Endothelial cell of umbilical vein (primary cell): ENCODE results near the gene C5orf15. TPM values are rescaled to one million over a fixed set of nuclear protein-coding genes. Genes with fewer than 3 reads are reported as not detected.

Experiments
- BruUV-seq: library from RNA; stranded (reverse); fragments of 400-500 nt; replicated peaks from 2 replicates; lab custom pipeline; 2021; lab: Mats Ljungman, UMichigan
- CTCF ChIA-PET: fragments of 300-600, 350-600 bp; sonication (Branson Sonifier 250); formaldehyde crosslinking; loops from one replicate; lab custom pipeline; 2021; ENCODE audit warnings: antibody characterized with exemption, inconsistent platforms; lab: Charles Lee
- POLR2A ChIA-PET: fragments of 300-600, 350-600 bp; sonication (Branson Sonifier 250); formaldehyde crosslinking; loops from one replicate; lab custom pipeline; 2021; ENCODE audit warnings: antibody characterized with exemption, inconsistent platforms; lab: Charles Lee
- DNase-seq: peaks from one replicate; pipeline ENCODE4 v3.0.0-alpha.2; 2011; ENCODE audit warnings: low read depth, low spot score
- FAIRE-seq: peaks from 2 replicates; lab custom pipeline; 2011; peaks lifted over from hg19 to GRCh38; lab: Jason Lieb, UNC
- H2AFZ ChIP-seq: 2 replicates; pipeline ENCODE4 v1.6.0; 2012; ENCODE audit warnings: low read depth, low read length, control low read depth, inconsistent platforms
- H3K27ac ChIP-seq: 2 replicates; pipeline ENCODE4 v1.5.1; 2011; ENCODE audit warnings: low read depth, mild to moderate bottlenecking, control low read depth, low read length, moderate library complexity; ENCODE audit not compliant: insufficient read depth
- H3K27me3 ChIP-seq, 2 experiments: 2 replicates each; pipeline versions ENCODE4 v1.6.0 to v1.6.1; 2011; ENCODE audit warnings: low read length in 2 of 2, mixed read lengths in 1 of 2; ENCODE audit not compliant: control insufficient read depth in 2 of 2, insufficient read depth in 2 of 2
- H3K36me3 ChIP-seq, 2 experiments: 2 replicates in 1 of 2; 3 replicates in 1 of 2; pipeline ENCODE4 v1.5.1; 2011; ENCODE audit warnings: low read length in 2 of 2, mild to moderate bottlenecking in 1 of 2, moderate library complexity in 1 of 2; ENCODE audit not compliant: control insufficient read depth in 2 of 2, insufficient read depth in 2 of 2; ENCODE audit errors: extremely low read depth in 1 of 2
- H3K4me1 ChIP-seq: 3 replicates; pipeline ENCODE4 v1.5.1; 2011; ENCODE audit warnings: mild to moderate bottlenecking, low read length; ENCODE audit not compliant: control insufficient read depth, insufficient read depth; ENCODE audit errors: extremely low read depth
- H3K4me2 ChIP-seq: 2 replicates; pipeline ENCODE4 v1.6.1; 2011; ENCODE audit warnings: low read length, control low read depth, mixed read lengths; ENCODE audit not compliant: insufficient read depth
- H3K4me3 ChIP-seq, 3 experiments: fragments of 200-600 bp in 1 of 3; sonication (generic), shearing (Covaris generic) in 1 of 3; replicated peaks in 1 of 3; 2 replicates each; pipeline ENCODE4 v1.5.1; 2011 to 2016; ENCODE audit warnings: control low read depth in 3 of 3, low read length in 3 of 3, mild to moderate bottlenecking in 2 of 3, inconsistent platforms in 1 of 3, low read depth in 1 of 3, moderate library complexity in 1 of 3; ENCODE audit not compliant: insufficient read depth in 1 of 3
- H3K79me2 ChIP-seq: 2 replicates; pipeline ENCODE4 v1.6.0; 2012; ENCODE audit warnings: low read length, inconsistent platforms; ENCODE audit not compliant: control insufficient read depth, insufficient read depth
- H3K9ac ChIP-seq: replicated peaks from 2 replicates; pipeline ENCODE3; 2011; ENCODE audit warnings: low read length, control low read depth; ENCODE audit not compliant: insufficient read depth; ENCODE audit errors: extremely low read depth
- H3K9me1 ChIP-seq: replicated peaks from 3 replicates; pipeline ENCODE4 v1.6.0; 2011; ENCODE audit warnings: mild to moderate bottlenecking, low read length; ENCODE audit not compliant: control insufficient read depth, insufficient read depth; ENCODE audit errors: extremely low read depth
- H3K9me3 ChIP-seq: replicated peaks from 2 replicates; pipeline ENCODE4 v1.5.1; 2012; ENCODE audit warnings: low read length, inconsistent platforms; ENCODE audit not compliant: control insufficient read depth, insufficient read depth
- H4K20me1 ChIP-seq: replicated peaks from 2 replicates; pipeline ENCODE3; 2011; ENCODE audit warnings: mild to moderate bottlenecking, low read length; ENCODE audit not compliant: control insufficient read depth, insufficient read depth; ENCODE audit errors: extremely low read depth
- CTCF ChIP-seq, 2 donors: IDR thresholded peaks; 1 replicate in 1 of 2; 2 replicates in 1 of 2; pipeline ENCODE4 v1.5.1; 2011; ENCODE audit warnings: low read length in 2 of 2, mild to moderate bottlenecking in 2 of 2, moderate library complexity in 2 of 2, control low read depth in 1 of 2, inconsistent platforms in 1 of 2, low read depth in 1 of 2; ENCODE audit not compliant: insufficient read depth in 1 of 2; ENCODE audit errors: extremely low read depth in 1 of 2
- EZH2 ChIP-seq: IDR thresholded peaks from 2 replicates; pipeline ENCODE4 v1.6.1; 2012; ENCODE audit warnings: borderline replicate concordance, low read depth, mild to moderate bottlenecking, moderate library complexity, low read length, inconsistent platforms; ENCODE audit not compliant: severe bottlenecking
- FOS ChIP-seq: IDR thresholded peaks from 2 replicates; pipeline ENCODE4 v1.6.1; 2011; ENCODE audit warnings: mild to moderate bottlenecking, low read length, moderate library complexity, borderline replicate concordance; ENCODE audit not compliant: insufficient read depth
- GATA2 ChIP-seq: IDR thresholded peaks from 2 replicates; pipeline ENCODE4 v1.7.0; 2011; ENCODE audit warnings: low read depth, mild to moderate bottlenecking, moderate library complexity, mixed read lengths, low read length; ENCODE audit not compliant: insufficient read length, insufficient read depth
- JUN ChIP-seq: IDR thresholded peaks from 2 replicates; pipeline ENCODE4 v1.6.1; 2011; ENCODE audit warnings: borderline replicate concordance, low read depth; ENCODE audit not compliant: insufficient read length, insufficient read depth
- MAX ChIP-seq: IDR thresholded peaks from 2 replicates; pipeline ENCODE4 v1.6.1; 2011; ENCODE audit not compliant: insufficient read depth, insufficient read length
- MYC ChIP-seq: IDR thresholded peaks from one replicate; pipeline ENCODE4 v1.6.1; 2011; ENCODE audit warnings: mild to moderate bottlenecking, low read depth, low read length
- POLR2A ChIP-seq: IDR thresholded peaks from 2 replicates; pipeline ENCODE4 v1.6.1; 2012; ENCODE audit warnings: low read depth, mild to moderate bottlenecking, control low read depth, low read length
- POLR2AphosphoS5 ChIP-seq: IDR thresholded peaks from 2 replicates; pipeline ENCODE4 v1.6.1; 2012; ENCODE audit warnings: low read depth, mild to moderate bottlenecking, control low read depth, low read length, moderate library complexity; ENCODE audit not compliant: insufficient read depth
- dilution Hi-C: fragments of 300-500 bp; cut with MboI; formaldehyde crosslinking; loops from one replicate; pipeline ENCODE4 v1.15.0; 2019; ENCODE audit warnings: low sequenced_read_pairs; ENCODE audit not compliant: extremely low pct_ligation_motif_present
- intact Hi-C: fragments of 100-400 bp; cut with micrococcal nuclease; formaldehyde crosslinking; loops from one replicate; pipeline ENCODE4 v1.10.0; 2022
- polyA plus RNA-seq, 4 experiments: library from polyadenylated mRNA; depleted of rRNA in 3 of 4; stranded (reverse) in 3 of 4; unstranded in 1 of 4; fragments of >200 nt; gene quantifications; 2 replicates each; pipeline versions ENCODE4 v1.2.1 to v1.2.3, GENCODE V29; 2011 to 2012; ENCODE audit warnings: missing spikeins in 1 of 4
- total RNA-seq: library from RNA; stranded (reverse); gene quantifications from 2 replicates; pipeline ENCODE4 v1.2.3, GENCODE V29; 2021

The C5orf15 gene
- total and polyA plus RNA-seq, 2 donors (not counting 3 experiments of a cell fraction or from before 2014, with no cell fraction given): 25.3 to 45.4 TPM

- Histone ChIP-seq H3K27me3 (no peaks in the 10 kb centered on the region), H4K20me1 (no peaks in the 10 kb centered on the region), H3K9me1 (no peaks in the 10 kb centered on the region), H3K36me3 (no peaks in the 10 kb centered on the region), H3K9me3 (no peaks in the 10 kb centered on the region), H3K79me2 (no peaks in the 10 kb centered on the region), H3K9ac (no peak overlapping the region), H3K4me2 (no peak overlapping the region), H3K4me1 (peaks cover 3% of the 10 kb centered on the region), H3K27ac (no peak overlapping the region), H2AFZ (no peak overlapping the region), H3K4me3 (no peak overlapping the region)
- dilution Hi-C loops: no loop called here
- DNase-seq: no peak
- ChIA-PET POLR2A (no interaction called here), CTCF (no interaction called here)
- intact Hi-C loops: no loop called here
- TF ChIP-seq JUN (no peak), POLR2AphosphoS5 (no peak), MAX (no peak), EZH2 (no peak), FOS (no peak), CTCF (IDR thresholded peaks at IDR 0.05; ENCODE audit: extremely low read depth in 1 of 2, insufficient read depth in 1 of 2, low read depth in 1 of 2, low read length in 2 of 2) (no peak), GATA2 (no peak), MYC (no peak), POLR2A (no peak)
- no peak for FAIRE-seq
- BruUV-seq: no TSS peak
Observed at GRCh38 chr5:133933670-133934295, 34.6 kb downstream of the C5orf15 start.
